Bronchial epithelial cell (primary cell): ENCODE results near the gene PDZD8. TPM values are rescaled to one million over a fixed set of nuclear protein-coding genes. Genes with fewer than 3 reads are reported as not detected.
A peak's percentile ranks its signal among the peaks of the same experiment; 100 is the strongest.
"Not testable (repeated sequence)": the region's sequence is repeated elsewhere in the genome, so short reads cannot be mapped to it uniquely, and the experiment has no call there.

Experiments used
- DNase-seq: peaks from one replicate; pipeline ENCODE4 v3.0.0-alpha.2; 2010; ENCODE audit warnings: low read depth
- FAIRE-seq: peaks from 2 replicates; lab custom pipeline; 2011; peaks lifted over from hg19 to GRCh38; lab: Jason Lieb, UNC
- H3K27me3 ChIP-seq: 2 replicates; pipeline ENCODE4 v1.5.1; 2011; ENCODE audit warnings: low read length; ENCODE audit not compliant: control insufficient read depth, insufficient read depth
- H3K36me3 ChIP-seq: 2 replicates; pipeline ENCODE4 v1.5.1; 2011; ENCODE audit warnings: low read length; ENCODE audit not compliant: control insufficient read depth, insufficient read depth
- H3K4me3 ChIP-seq: 2 replicates; pipeline ENCODE4 v1.5.1; 2011; ENCODE audit warnings: mild to moderate bottlenecking, low read depth, low read length, control low read depth
- total RNA-seq: library from RNA; depleted of rRNA; stranded (reverse); fragments of >200 nt; gene quantifications from 2 replicates; pipeline ENCODE4 v1.2.1, GENCODE V29; 2014
- TF ChIP-seq, protein P1 (sequence below): IDR thresholded peaks from 2 replicates; pipeline ENCODE4 v1.5.1; 2011; ENCODE audit warnings: mild to moderate bottlenecking, moderate library complexity, low read length, control low read depth, inconsistent platforms; ENCODE audit not compliant: insufficient read depth, severe bottlenecking

Gene PDZD8
- total RNA-seq, 1 donor from 2014 or later, result 20.3 TPM

DNA sequence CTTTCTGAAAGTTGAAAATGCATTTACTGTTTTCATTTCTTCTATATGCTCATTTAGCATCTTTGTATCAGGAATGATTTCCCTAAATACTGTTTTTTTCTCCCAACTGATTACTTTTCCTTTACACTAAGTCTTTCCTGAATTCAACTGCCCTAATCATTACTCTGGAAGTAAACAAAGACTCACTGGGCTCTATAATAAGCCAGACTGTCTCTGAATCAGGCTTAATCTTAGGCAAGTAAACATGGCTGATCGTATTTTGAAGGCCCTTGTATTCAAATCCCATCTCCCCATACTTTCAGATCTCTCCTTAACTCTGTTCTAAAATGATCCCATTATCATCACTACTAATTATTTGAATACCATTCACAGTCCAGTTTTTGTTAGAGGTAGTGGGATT, 61.6 kb downstream of the PDZD8 start:
- FAIRE-seq, result no peak
- Histone ChIP-seq H3K4me3 (no peak overlapping the region), H3K36me3 (no peaks in the 10 kb centered on the region), H3K27me3 (no peaks in the 10 kb centered on the region)
- TF ChIP-seq, protein P1, sequence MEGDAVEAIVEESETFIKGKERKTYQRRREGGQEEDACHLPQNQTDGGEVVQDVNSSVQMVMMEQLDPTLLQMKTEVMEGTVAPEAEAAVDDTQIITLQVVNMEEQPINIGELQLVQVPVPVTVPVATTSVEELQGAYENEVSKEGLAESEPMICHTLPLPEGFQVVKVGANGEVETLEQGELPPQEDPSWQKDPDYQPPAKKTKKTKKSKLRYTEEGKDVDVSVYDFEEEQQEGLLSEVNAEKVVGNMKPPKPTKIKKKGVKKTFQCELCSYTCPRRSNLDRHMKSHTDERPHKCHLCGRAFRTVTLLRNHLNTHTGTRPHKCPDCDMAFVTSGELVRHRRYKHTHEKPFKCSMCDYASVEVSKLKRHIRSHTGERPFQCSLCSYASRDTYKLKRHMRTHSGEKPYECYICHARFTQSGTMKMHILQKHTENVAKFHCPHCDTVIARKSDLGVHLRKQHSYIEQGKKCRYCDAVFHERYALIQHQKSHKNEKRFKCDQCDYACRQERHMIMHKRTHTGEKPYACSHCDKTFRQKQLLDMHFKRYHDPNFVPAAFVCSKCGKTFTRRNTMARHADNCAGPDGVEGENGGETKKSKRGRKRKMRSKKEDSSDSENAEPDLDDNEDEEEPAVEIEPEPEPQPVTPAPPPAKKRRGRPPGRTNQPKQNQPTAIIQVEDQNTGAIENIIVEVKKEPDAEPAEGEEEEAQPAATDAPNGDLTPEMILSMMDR, result no peak
- no peak for DNase-seq

DNA sequence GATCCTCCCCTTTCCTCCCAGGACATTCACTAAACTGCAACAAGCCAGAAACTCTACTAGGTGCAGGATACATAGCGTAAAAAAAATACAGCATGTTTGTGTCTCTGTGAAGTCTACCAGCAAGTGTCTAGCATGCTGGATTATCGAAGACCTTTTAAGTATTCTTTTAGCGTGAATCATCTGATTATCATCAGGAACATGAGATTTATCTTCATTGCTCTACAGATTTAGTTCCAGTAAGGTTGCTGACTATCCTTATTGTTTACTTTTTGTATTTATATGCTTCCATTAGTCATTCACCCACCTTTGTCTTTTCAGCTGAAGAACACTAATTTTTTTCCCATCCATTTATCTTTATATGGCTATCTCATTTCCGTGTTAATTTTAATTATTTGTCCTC, 62.8 kb downstream of the PDZD8 start:
- Histone ChIP-seq H3K4me3 (no peak overlapping the region), H3K36me3 (no peaks in the 10 kb centered on the region), H3K27me3 (no peaks in the 10 kb centered on the region)
- DNase-seq, result peak; percentile 39
- TF ChIP-seq, protein P1, result no peak
- FAIRE-seq, result no peak

DNA sequence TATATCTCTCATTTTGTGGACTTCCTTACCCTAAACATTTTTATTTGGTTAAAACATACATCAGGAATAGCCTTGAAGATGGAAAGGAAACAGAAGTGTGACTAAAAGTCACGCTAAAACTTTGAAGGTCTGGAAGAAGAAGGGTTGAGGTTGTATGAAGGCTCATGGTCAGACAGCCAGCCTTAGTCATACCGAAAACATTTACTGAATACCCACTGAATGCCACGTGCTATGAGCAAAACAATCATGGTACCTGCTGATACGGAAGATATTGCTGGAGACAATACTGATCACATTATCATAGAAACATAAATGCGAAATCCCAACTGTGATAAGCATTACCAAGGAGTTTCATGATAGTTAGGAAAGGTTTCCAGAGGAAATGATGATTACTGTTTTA, 64.0 kb downstream of the PDZD8 start:
- FAIRE-seq (no peak), DNase-seq (no peak)
- Histone ChIP-seq H3K36me3 (no peaks in the 10 kb centered on the region), H3K27me3 (no peaks in the 10 kb centered on the region), H3K4me3 (no peak overlapping the region)
- TF ChIP-seq, protein P1, result no peak

DNA sequence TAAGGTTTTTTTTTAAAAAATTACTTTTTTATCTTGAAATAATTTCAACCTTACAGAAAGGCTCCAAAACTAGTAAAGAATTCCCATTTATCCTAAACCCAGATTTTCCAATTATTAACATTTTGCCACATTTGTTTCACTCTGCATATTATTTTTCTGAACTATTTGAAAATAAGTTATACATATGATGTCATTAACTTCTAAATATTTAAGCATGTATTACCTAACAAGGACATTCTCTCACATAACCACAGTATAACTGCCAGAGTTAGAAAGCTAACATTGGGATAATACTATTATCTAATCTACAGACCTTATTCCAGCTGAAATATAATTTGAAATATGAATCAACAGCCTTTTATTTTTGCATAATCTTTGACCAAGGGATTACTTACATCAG, 68.6 kb downstream of the PDZD8 start:
- no peaks in the 10 kb centered on the region for H3K36me3 ChIP-seq
- DNase-seq (no peak), FAIRE-seq (no peak)
- H3K4me3 ChIP-seq, result no peak overlapping the region
- no peaks in the 10 kb centered on the region for H3K27me3 ChIP-seq
- TF ChIP-seq, protein P1, result no peak

DNA sequence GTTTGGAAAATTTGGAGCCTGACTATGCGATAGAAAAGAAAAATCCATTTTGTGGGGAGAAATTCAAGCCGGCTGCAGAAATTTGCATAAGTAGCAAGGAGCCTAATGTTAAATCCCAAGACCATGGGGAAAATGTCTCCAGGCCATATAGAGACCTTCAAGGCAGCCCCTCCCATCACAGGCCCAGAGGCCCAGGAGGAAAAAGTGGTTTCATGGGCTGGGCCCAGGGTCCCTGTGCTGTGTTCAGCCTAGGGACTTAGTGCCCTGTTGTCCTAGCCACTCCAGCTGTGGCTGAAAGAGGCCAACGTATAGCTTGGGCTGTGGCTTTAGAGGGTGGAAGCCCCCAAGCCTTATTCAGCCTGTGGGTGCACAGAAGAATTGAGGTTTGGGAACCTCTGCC, 71.8 kb downstream of the PDZD8 start:
- FAIRE-seq, result not testable (repeated sequence)

DNA sequence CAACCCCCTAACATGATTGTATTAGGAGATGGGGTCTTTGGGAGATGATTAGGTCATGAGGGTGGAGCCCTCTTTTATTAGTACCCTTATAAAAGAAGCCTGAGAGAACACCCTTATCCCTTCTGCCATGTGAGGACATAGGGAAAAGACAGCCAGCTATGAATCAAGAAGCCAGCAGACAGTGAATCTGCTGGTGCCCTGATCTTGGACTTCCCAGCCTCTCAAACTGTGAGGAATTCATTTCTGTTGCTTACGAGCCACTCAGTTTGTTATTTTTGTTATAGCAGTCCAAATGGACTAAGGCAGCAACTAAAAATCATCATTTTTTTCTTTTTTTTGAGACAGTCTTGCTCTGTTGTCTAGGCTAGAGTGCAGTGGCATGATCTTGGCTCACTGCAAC, 74.6 kb downstream of the PDZD8 start:
- H3K36me3 ChIP-seq, result no peaks in the 10 kb centered on the region
- FAIRE-seq (no peak), DNase-seq (no peak)
- TF ChIP-seq, protein P1, result no peak
- H3K4me3 ChIP-seq, result no peak overlapping the region
- no peaks in the 10 kb centered on the region for H3K27me3 ChIP-seq

More for the DNA sequence above, 71.8 kb downstream of the PDZD8 start:
- H3K4me3 ChIP-seq, H3K36me3 ChIP-seq, DNase-seq, H3K27me3 ChIP-seq: not testable (repeated sequence)
